Measurements from ENCODE around the gene AQP1. TPM values are rescaled to one million over a fixed set of nuclear protein-coding genes. Genes with fewer than 3 reads are reported as not detected.

Gene AQP1
- total and polyA plus RNA-seq, 2 of the 8 experiments (the other 6 are each of a cell fraction or from before 2014, with no cell fraction given) = 0.18 to 0.19 TPM

GRCh38 chr7:30879139-30880124 lies 32.2 kb upstream of the AQP1 start:
- DNase-seq (ENCODE audit: low read depth in 1 of 2, low spot score in 2 of 2) (no peak), FAIRE-seq (no peak)
- ChIA-PET CTCF (ENCODE audit: partially characterized antibody) (interaction anchor here (1.0 to 3.8 kb wide), 8 partner anchors 8 to 116 kb away, joined by 3 to 20 read pairs (median 4); no protein-coding TSS in a partner anchor), POLR2A (ENCODE audit: partially characterized antibody) (no interaction called here)
- Histone ChIP-seq H3K4me3 (ENCODE audit: extremely low read depth in 1 of 4, insufficient read depth in 2 of 4, low read depth in 3 of 4, low read length in 4 of 4) (no peak overlapping the region), H3K9ac (replicated peaks in 1 of 4; ENCODE audit: extremely low read depth in 1 of 4, low read depth in 3 of 4, low read length in 3 of 4) (no peak overlapping the region), H3K79me1 (ENCODE audit: low read depth, low read length) (no peaks in the 10 kb centered on the region), H2BK12ac (ENCODE audit: low read depth, low read length) (no peak overlapping the region), H3K27ac (ENCODE audit: low read depth, low read length) (no peak overlapping the region), H3K27me3 (replicated peaks in 1 of 4; ENCODE audit: control insufficient read depth in 3 of 4, extremely low read depth in 1 of 4, insufficient read depth in 3 of 4, low read length in 3 of 4) (no peaks in the 10 kb centered on the region), H2AFZ (ENCODE audit: low read length) (no peak overlapping the region), H3K36me3 (ENCODE audit: control insufficient read depth in 2 of 4, insufficient read depth in 4 of 4, low read length in 3 of 4) (no peaks in the 10 kb centered on the region), H3K4ac (replicated peaks; ENCODE audit: insufficient read length, low read depth, low read length) (no peak overlapping the region), H2AK5ac (ENCODE audit: low read depth, low read length) (0 out of 2 replicates have a peak overlapping the region, but pooled peaks have one; percentile 11), H2BK20ac (ENCODE audit: low read length) (no peak overlapping the region), H3K4me1 (replicated peaks in 1 of 4; ENCODE audit: control insufficient read depth in 3 of 4, insufficient read depth in 4 of 4, low read length in 3 of 4) (peaks cover 0 to 27% (median 12%) of the 10 kb centered on the region in 4 experiments; a peak in 6 of 7 replicates), H3K4me2 (ENCODE audit: insufficient read depth in 1 of 2, low read depth in 2 of 2, low read length in 2 of 2) (0 out of 4 replicates have a peak overlapping the region, but pooled peaks of 1 of the 2 experiments have one; percentile 33), H4K5ac (ENCODE audit: insufficient read length, low read depth, low read length) (no peak overlapping the region), H2BK120ac (replicated peaks; ENCODE audit: low read depth, low read length) (no peak overlapping the region), H2BK15ac (ENCODE audit: low read length) (no peak overlapping the region), H3K9me3 (ENCODE audit: insufficient read depth in 2 of 2, low read depth in 1 of 2, low read length in 1 of 2) (no peaks in the 10 kb centered on the region), H3K18ac (ENCODE audit: extremely low read depth, low read length) (no peak overlapping the region; the same call in 1 of the 2 replicates), H3K14ac (ENCODE audit: insufficient read length) (no peak overlapping the region), H4K91ac (replicated peaks; ENCODE audit: insufficient read length, low read length) (no peak overlapping the region), H3K56ac (replicated peaks; ENCODE audit: insufficient read length, low read depth, low read length) (no peak overlapping the region), H4K8ac (ENCODE audit: extremely low read depth, insufficient read depth, low read length) (no peak overlapping the region), H3K23me2 (ENCODE audit: low read depth, low read length) (no peaks in the 10 kb centered on the region), H3K23ac (ENCODE audit: insufficient read length) (no peak overlapping the region), H2BK5ac (ENCODE audit: low read depth, low read length) (no peak overlapping the region), H4K20me1 (replicated peaks in 1 of 2; ENCODE audit: control insufficient read depth in 1 of 2, insufficient read depth in 2 of 2, low read length in 2 of 2) (no peaks in the 10 kb centered on the region), H3K79me2 (ENCODE audit: control insufficient read depth in 1 of 2, insufficient read depth in 2 of 2, low read length in 2 of 2) (no peaks in the 10 kb centered on the region)
- TF ChIP-seq CBX8 (IDR thresholded peaks at IDR 0.05; ENCODE audit: borderline replicate concordance, low read depth, low read length) = no peak
- no peak for TF ChIP-seq HDAC6 (IDR thresholded peaks at IDR 0.05; ENCODE audit: low read depth, low read length)
- TF ChIP-seq HDAC2 (IDR thresholded peaks at IDR 0.05; ENCODE audit: borderline replicate concordance in 1 of 2, low read depth in 2 of 2, low read length in 2 of 2) = no peak
- TF ChIP-seq SIX5 (IDR thresholded peaks at IDR 0.05; ENCODE audit: low read depth, low read length) = no peak
- TF ChIP-seq MAX (IDR thresholded peaks at IDR 0.05) = peak; percentile 23; the same call in 1 of the 2 replicates
- TF ChIP-seq GTF2F1 (IDR thresholded peaks at IDR 0.05; ENCODE audit: borderline replicate concordance, low read depth, low read length) = no peak
- peak; percentile 87 for TF ChIP-seq TCF12 (IDR thresholded peaks at IDR 0.05; ENCODE audit: low read depth, low read length)
- TF ChIP-seq BACH1 (IDR thresholded peaks at IDR 0.05; ENCODE audit: low read length) = no peak
- 0 out of 2 replicates have a peak, but pooled peaks have one; percentile 14 for TF ChIP-seq SP1 (IDR thresholded peaks at IDR 0.05; ENCODE audit: low read depth, low read length)
- TF ChIP-seq POLR2A (IDR thresholded peaks at IDR 0.05; ENCODE audit: control extremely low read depth in 1 of 2, low read depth in 2 of 2, low read length in 2 of 2) = no peak
- WGBS, 2 experiments (ENCODE audit: extremely low coverage in 1 of 2, insufficient coverage in 1 of 2, insufficient read length in 1 of 2, insufficient replicate concordance in 2 of 2, low coverage in 1 of 2, low lambda C conversion rate in 2 of 2, missing lambda C conversion rate in 1 of 2) = 66% methylated on average over 14 of the region's 14 CpGs; no CpG with 5 or more reads in 1 of the 2 experiments
